NCI-H524 (cell line): ENCODE measurements around the gene HIF1A.
"Not testable (repeated sequence)": the region's sequence is repeated elsewhere in the genome, so short reads cannot be mapped to it uniquely, and the experiment has no call there.

Source experiments
- DNase-seq, 2 experiments: peaks; one replicate each; lab custom pipeline; 2025; lab: John Stamatoyannopoulos, UW

Gene HIF1A

GRCh38 chr14:61673305-61673704 lies 22.0 kb upstream of the HIF1A start:
- DNase-seq: no peak

DNA sequence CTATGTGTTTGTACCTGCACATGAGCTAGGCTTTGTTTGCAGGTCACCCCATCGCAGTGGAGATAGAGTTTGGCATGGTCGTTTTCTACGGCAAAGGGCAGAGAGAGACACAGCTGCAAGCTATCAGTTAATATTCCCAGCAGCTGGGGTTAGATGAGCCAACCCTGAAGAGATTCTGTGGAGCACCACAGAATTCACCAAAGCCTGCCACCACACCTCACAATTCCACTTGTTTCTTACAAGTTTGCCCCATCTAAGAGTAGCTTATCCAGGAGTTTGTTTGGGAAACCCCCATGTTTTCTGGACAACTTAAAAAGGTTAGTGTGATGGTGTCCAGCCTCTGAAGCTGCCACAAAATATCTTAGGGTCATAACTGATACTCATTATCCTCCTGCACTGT lies 20.0 kb upstream of the HIF1A start:
- no peak for DNase-seq

DNA sequence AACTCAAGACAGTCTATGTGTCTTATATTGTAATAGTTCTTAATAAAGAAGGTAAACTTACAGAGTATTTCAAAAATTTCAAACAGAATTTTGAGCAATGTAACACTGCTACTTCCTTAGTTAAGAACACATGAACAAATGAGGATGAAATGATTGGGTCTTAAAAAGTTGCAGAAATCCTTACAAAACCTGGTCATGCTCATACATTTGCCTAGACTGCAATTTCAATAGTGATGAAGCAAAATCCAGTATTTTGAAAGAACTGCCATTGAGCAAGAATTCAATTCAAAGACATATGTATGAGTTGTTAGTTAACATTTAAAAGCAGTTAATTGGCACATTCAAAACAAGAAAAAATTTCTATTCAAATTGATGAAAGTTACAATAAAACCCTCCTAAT lies 17.8 kb upstream of the HIF1A start:
- DNase-seq: no peak

DNA sequence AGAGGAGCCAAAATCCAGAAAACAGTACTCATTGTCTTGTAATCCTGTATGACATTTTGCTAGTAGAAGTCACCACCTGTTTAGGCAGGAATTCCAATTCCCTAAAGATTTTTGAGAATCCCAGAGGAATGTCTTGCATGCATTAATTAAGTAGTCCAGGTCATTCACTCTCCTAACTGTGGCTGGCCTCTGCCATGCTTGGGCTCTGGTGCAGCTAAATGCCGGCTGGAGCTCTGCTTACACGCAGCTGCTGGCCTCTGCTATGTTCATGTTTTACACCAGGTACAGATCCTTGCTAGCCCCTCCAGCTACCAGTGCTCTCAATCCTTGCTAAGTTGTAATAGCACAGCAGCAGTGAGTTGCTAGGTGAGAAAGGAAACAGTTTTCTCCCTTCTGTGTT lies 16.3 kb upstream of the HIF1A start:
- peak; percentile 40 to 84 for DNase-seq

DNA sequence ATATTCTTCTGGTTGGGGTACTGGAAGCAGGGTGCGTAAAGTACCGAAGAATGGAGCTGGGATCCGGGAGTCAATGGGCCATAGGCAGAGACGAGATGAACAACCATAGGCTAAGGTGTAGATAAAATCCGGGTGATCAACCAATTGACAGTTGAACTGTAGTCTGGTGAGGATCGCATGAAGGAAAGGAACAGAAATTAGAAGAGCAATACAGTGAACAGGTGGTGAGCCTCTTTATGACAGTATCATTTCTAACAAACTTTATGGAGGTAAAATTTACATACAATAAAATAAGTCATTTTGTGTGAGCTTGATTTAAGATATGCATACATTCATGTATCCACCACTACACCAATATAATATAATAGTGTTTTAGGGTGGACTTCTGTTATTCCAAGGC lies 13.9 kb upstream of the HIF1A start:
- DNase-seq: no peak

GRCh38 chr14:61683108-61683507 lies 12.2 kb upstream of the HIF1A start:
- no peak for DNase-seq

- no peak for DNase-seq
Measured at GRCh38 chr14:61690039-61690438, 5.3 kb upstream of the HIF1A start.

DNA sequence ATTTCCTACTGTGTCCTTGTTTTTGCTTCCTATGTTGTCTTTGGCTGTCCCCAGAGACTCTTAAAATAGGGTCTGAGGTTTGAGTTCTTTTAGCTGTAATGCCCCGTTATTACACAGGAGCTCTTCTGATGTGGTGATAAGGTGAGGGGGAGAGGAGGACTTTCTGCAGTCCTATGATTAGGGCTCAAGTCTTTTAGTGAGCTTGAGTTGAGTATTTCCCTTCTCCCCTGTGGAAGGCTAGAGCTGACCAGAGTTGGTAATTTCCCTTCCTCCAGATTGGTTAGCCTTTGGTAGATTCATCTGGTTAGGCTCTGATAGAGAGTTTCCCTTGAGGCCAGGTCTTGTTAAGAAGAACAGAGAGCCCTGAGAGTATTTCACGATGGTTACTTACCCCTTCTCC lies 4.3 kb upstream of the HIF1A start:
- DNase-seq: no peak

DNA sequence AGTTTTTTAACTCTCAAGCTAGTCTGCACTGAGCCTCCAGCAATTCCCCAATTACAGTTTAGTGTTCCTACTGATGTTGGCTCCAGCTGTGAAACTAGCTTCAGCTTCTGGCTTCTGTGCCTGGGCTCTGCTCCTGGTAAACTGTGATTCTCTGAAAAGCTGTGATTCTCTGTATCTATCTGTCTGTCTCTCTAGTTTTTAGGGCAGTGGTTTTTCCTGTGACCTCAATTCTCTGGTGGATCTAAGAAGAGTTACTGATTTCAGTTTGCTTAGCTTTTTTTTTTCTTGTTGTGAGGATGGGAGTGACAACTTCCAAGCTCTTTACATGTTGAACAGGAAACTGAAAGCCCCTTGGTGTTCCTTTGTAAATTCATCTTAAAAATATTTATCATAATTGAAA lies 3.8 kb upstream of the HIF1A start:
- no peak for DNase-seq

DNA sequence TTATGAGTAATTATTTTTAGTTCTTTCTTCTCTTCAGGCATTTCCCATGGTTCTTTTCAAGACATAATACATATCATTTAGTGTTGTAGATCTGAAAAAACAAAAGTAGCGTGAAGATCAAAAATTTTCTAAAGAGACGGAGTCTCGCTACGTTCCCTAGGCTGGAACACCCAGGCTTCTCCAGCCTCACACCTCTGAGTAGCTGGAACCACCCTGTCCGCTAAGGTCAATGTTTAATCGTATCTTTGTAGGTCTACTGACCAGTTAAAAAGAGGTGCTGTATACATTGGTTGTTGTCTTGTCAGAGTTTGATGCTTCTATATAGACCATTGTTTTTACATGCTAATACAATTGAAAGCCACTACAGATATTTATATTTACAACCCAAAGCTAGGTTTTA lies 1.3 kb upstream of the HIF1A start:
- no peak for DNase-seq

GRCh38 chr14:61695695-61696527 lies 598 bp downstream of the HIF1A start:
- DNase-seq: peak; percentile 79 to 85

DNA sequence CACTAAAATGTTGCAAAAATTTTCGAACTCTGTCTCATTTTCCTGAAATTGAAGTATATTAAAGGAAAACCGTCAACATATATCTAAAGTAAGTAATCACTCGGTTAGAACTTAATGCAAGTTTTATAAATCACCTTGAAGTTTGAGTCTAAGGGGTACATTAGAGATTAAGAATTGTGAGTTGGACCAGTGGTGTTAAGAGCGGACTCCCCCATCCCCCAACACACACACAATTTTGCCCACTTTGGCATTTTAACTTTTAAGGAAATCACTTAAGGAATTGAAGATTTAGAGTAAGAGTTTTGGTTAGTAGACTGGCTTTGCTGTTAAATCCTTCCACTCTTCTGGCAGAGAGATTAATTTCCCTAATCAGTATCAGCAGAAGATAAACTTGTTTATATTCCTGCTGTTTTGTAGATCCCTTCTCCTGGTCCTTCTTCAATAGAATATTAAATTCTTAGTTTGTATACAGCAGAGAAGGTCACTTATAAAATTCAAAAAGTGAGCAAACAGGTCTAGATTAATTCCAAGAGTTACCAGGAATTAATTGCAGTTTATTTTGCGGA lies 1.5 kb downstream of the HIF1A start:
- peak; percentile 8 to 43 for DNase-seq

GRCh38 chr14:61698206-61698980 lies 3.1 kb downstream of the HIF1A start:
- peak; percentile 16 to 71 for DNase-seq

GRCh38 chr14:61699027-61699426 lies 3.7 kb downstream of the HIF1A start:
- no peak for DNase-seq

- no peak for DNase-seq
Measured at GRCh38 chr14:61700104-61700886, 5.0 kb downstream of the HIF1A start.

DNA sequence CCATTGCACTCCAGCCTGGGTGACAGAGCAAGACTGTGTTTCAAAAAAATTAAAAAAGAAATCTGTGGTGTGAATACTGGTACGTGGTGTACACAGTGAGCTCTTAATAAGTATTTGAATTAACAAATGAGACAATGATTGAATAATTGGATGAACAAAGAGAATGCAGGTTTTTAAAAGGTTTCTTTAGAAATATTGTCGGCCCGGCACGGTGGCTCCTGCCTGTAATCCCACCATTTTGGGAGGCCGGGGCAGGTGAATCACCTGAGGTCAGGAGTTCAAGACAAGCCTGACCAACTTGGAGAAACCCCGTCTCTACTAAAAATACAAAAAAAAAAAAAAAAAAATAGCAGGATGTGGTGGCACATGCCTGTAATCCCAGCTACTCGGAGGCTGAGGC lies 6.6 kb downstream of the HIF1A start:
- no peak for DNase-seq

- DNase-seq: no peak
Measured at GRCh38 chr14:61703342-61704129, 8.2 kb downstream of the HIF1A start.

DNA sequence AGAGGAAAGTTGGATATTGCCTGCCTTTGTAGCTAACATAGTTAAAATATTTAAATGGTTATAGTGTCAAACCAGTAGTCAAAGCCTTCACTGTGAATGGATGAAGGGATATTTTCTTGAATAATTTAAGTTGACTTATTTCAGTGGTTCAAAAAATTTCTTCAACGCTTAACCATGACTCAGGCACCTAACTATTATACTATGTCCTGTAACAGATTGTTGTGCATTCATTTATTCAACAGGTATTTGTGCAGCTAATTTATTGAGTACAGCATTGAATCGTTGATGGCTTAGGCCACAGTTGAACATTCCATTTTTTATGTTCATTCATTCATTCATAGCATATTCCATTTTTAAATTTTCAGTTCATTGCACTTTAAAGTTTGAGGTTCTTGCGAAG lies 9.2 kb downstream of the HIF1A start:
- DNase-seq: no peak

DNA sequence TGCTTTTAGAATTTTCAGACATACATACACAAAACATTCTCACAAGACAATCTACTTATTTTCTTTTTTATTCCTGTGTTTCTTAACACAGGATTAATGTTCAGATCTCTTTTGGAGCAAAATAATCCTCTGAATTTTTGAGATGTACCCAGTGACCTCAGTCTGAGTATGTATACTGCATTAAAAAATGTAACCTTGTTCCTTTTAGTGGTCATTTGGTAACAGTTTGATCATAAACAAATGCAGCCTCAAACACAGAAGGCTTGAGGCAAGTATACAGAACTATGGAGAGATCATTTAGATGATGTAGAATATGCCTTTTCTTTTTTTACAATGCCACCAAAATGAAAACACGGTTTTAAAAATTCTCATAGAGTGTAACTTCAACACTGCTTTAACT lies 9.7 kb downstream of the HIF1A start:
- no peak for DNase-seq

- DNase-seq: no peak
Measured at GRCh38 chr14:61706096-61706690, 10.9 kb downstream of the HIF1A start.

GRCh38 chr14:61707774-61708173 lies 12.5 kb downstream of the HIF1A start:
- not testable (repeated sequence) for DNase-seq
